GM12865 (cell line): ENCODE measurements around the gene RBM22.

Experiments used
- DNase-seq: peaks from one replicate; pipeline ENCODE4 v3.0.0; 2010; ENCODE audit warnings: low read depth
- H3K4me3 ChIP-seq: 2 replicates; pipeline ENCODE4 v1.5.1; 2011; ENCODE audit warnings: mild to moderate bottlenecking, low read depth, low read length, control low read depth
- TF ChIP-seq, protein P1 (sequence below): IDR thresholded peaks from 2 replicates; pipeline ENCODE4 v1.5.1; 2011; ENCODE audit warnings: low read length, control low read depth, low read depth, inconsistent platforms; ENCODE audit not compliant: insufficient read depth; ENCODE audit errors: missing control alignments

Gene RBM22

GRCh38 chr5:150731669-150732242 is 30.9 kb upstream of the RBM22 start:
- H3K4me3 ChIP-seq: no peak overlapping the region
- no peak for DNase-seq
- TF ChIP-seq, protein P1, sequence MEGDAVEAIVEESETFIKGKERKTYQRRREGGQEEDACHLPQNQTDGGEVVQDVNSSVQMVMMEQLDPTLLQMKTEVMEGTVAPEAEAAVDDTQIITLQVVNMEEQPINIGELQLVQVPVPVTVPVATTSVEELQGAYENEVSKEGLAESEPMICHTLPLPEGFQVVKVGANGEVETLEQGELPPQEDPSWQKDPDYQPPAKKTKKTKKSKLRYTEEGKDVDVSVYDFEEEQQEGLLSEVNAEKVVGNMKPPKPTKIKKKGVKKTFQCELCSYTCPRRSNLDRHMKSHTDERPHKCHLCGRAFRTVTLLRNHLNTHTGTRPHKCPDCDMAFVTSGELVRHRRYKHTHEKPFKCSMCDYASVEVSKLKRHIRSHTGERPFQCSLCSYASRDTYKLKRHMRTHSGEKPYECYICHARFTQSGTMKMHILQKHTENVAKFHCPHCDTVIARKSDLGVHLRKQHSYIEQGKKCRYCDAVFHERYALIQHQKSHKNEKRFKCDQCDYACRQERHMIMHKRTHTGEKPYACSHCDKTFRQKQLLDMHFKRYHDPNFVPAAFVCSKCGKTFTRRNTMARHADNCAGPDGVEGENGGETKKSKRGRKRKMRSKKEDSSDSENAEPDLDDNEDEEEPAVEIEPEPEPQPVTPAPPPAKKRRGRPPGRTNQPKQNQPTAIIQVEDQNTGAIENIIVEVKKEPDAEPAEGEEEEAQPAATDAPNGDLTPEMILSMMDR: no peak

DNA sequence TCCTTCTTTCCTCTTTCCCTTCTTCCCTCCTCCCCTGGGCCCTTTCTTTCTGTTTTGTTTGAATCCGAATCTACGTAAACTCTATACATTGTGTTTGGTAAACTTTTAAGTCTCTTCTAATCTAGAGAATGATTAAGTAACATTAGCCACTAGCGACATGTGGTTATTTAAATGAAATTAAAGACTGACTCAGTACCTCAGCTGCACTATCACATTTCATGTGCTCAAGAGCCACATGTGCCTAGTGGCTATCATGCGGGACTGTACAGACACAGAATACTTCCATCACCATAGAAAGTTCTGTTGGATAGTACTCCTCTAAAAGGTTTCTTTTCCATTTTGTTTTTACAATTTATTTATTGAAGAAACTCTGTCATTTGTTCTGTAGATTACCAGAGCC is 29.0 kb upstream of the RBM22 start:
- H3K4me3 ChIP-seq: no peak overlapping the region
- TF ChIP-seq, protein P1: no peak
- DNase-seq: no peak

GRCh38 chr5:150723845-150724244 is 23.0 kb upstream of the RBM22 start:
- H3K4me3 ChIP-seq: no peak overlapping the region
- TF ChIP-seq, protein P1: no peak
- DNase-seq: no peak

DNA sequence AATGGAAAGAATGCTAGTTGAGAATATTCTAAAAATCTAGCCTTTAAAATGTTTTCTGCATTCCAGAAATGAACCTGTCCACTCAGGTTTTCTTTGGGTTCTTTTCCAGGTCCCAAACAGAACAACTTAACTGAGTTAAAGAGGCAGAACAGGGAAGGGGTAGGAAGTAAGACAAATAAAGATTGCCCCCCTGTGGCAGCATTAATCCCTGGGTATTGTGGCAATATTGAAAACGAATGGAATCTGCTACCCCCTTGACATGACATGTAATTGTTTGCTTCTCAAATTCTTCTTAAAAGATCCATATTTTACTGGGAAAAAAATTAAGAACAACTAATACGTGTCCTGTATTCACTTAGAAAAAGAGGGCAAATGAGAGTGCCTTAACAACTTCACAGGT is 9.3 kb upstream of the RBM22 start:
- no peak for DNase-seq
- H3K4me3 ChIP-seq: no peak overlapping the region
- TF ChIP-seq, protein P1: no peak

- DNase-seq: no peak
- H3K4me3 ChIP-seq: no peak overlapping the region
- TF ChIP-seq, protein P1: no peak
Observed at GRCh38 chr5:150706776-150707390, 6.0 kb upstream of the RBM22 start.

- DNase-seq: no peak
- H3K4me3 ChIP-seq: no peak overlapping the region
Observed at GRCh38 chr5:150703762-150704161, 2.9 kb upstream of the RBM22 start.

More at GRCh38 chr5:150703762-150704161, 2.9 kb upstream of the RBM22 start:
- TF ChIP-seq, protein P1: no peak
